22Rv1 (cell line): ENCODE measurements around the gene TENT4A.

ENCODE experiments used
- CTCF ChIP-seq: fragments of 450-650 bp; IDR thresholded peaks from 2 replicates; pipeline ENCODE4 v1.5.1; 2017; ENCODE audit warnings: mild to moderate bottlenecking
- ZFX ChIP-seq: fragments of 450-650 bp; IDR thresholded peaks from 2 replicates; pipeline ENCODE4 v1.6.1; 2017; ENCODE audit warnings: antibody characterized with exemption, borderline replicate concordance

GRCh38 chr5:6759983-6760382 is 46.8 kb downstream of the TENT4A start:
- TF ChIP-seq CTCF (no peak), ZFX (no peak)
